GM13976 (cell line): ENCODE results near the gene PHACTR1.

Experiments used
- DNase-seq: peaks from one replicate; pipeline ENCODE4 v3.0.0; 2012; ENCODE audit warnings: low spot score
- CTCF ChIP-seq: IDR thresholded peaks from 2 replicates; pipeline ENCODE4 v1.5.1; 2012; ENCODE audit warnings: borderline replicate concordance, mild to moderate bottlenecking; ENCODE audit not compliant: insufficient read depth; ENCODE audit errors: extremely low read depth, missing control alignments, control extremely low read depth
- in situ Hi-C: fragments of 300-500 bp; cut with MboI; formaldehyde crosslinking; loops from one replicate; pipeline ENCODE4 v1.12.0; 2022; ENCODE audit warnings: low sequenced_read_pairs, mixed read lengths, inconsistent platforms; ENCODE audit not compliant: unreplicated experiment

The PHACTR1 gene

DNA sequence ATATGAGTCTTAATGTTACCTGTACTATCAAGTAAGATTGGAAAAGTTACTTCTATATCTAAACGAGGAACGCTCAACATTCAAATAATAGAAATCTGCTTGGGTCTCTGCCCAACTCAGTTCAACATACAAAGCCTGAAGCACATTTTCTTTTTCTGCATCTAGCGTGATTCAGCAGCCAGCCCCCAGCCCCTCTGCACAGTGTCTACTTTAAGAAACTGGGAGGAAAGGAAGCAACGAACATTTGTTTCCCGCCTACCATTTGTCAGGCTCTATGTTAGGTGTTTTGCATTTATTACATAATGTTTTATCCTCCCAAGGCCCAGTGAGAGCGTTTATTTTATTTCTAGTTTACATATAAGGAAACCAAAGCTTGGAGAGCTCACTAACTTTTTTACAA, 17.3 kb downstream of the PHACTR1 start:
- in situ Hi-C loops, result no loop called here
- no peak for TF ChIP-seq CTCF
- no peak for DNase-seq

DNA sequence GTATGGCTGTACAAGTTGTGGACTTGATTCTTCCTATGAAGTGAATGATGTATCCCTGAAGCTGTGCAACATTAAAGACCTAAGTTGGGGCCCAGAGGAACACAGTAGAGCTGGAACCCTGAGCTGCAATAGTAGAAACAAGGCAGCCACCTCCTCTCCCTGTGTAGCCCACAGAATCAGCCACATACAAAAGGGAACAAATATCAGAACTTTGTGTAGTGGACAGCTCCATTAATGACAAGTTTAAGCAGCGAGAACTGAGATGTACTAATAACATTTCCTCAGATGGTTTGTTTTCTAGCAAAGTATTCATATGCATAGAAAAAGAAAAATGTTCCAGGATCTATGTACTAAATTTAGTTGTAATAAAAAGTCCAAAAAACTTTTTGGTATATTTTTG, 19.2 kb downstream of the PHACTR1 start:
- in situ Hi-C loops, result no loop called here
- no peak for DNase-seq
- TF ChIP-seq CTCF, result no peak

DNA sequence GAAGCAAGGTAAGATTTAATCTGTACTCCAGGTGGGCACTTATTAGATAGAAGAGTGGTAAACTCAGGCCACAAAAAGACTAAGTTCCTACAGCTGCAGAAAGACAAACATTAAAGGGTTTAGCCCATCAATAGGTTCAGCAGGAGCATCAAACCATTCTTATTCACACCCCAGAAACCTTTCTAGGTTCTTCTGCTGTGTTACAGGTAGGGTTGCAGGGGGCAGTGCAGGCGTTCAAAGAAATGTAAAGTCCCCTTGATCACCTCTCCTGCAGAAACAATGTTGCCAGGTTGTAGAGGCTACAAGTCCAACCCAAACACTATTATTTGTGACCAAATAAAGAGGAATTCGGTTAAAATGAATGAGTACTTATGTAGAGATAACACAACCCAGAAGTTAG, 31.8 kb downstream of the PHACTR1 start:
- no peak for TF ChIP-seq CTCF
- no peak for DNase-seq
- in situ Hi-C loops, result no loop called here

DNA sequence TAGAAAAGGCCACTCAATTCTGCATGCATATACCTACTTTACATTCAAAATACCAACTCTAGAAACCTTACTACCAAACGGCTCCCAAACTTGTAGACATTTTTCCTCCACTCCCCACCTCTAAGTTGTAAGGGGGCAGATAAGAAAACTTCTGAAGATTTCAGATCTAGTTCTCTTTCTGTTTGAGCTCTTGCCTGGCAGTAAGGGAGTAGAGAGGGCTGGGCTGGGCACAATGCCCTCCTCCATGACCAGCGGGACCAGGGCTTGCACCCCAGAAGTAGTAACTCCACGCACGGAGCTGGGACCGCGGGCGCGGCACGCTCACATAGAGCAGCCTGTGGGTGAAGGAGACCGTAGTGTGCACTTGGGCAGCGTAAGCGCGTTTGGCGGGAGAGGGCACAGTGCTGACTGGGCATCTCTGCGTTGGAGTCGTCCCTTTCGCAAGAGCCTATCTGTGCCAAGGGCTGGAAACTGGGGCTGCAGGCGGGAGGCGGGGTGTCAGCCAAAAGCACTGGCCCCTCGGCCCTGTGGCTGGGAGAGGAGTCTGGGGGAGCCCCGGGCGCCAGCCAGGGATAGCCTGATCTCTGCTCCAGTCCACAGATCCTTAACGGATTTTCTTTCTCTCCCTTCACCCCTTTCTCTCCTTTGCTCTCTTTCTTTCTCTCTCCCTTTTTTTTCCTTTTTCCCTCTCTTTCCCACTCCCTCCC, 32.4 kb downstream of the PHACTR1 start:
- no peak for TF ChIP-seq CTCF
- in situ Hi-C loops, result no loop called here
- DNase-seq, result no peak

DNA sequence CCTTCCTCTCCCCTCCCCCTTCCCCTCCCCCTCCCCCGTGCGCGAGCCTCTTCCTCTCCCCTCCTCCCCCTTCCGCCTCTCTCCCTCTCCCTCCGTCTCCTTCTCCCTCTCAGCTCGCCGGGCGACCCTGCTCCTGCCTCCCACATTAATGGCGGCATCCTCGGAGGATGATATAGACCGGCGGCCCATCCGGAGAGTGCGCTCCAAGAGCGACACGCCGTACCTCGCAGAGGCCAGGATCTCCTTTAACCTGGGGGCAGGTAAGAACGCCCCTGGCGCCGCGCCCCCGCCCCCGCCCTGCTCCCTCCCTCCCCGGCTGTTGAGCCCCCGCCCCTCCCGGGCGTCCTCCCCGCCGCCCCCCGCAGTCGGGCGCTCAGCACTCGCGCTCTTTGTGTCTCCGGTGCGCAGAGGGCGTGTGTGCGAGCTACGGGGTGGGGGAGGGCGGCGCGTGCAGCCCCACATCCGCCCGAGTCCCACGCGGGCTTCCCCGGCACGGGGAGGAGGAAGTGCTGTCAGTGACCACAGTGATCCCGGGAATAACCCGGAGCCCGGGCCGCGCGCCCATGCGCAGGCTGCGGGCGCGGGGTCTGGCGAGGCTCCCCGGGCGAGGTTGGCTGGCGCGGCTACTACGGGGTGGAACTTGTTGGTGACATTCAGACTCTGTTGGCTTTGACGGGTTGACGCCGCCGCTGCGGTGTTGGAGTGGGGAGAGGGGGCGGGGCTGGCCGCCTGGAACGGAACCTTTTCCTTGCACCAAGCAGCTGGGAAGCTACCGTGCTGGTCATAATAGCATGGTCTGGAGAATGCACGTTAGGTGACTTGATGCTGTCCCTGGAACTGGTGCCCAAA, 33.2 kb downstream of the PHACTR1 start:
- in situ Hi-C loops, result no loop called here
- DNase-seq, result no peak
- TF ChIP-seq CTCF, result no peak

DNA sequence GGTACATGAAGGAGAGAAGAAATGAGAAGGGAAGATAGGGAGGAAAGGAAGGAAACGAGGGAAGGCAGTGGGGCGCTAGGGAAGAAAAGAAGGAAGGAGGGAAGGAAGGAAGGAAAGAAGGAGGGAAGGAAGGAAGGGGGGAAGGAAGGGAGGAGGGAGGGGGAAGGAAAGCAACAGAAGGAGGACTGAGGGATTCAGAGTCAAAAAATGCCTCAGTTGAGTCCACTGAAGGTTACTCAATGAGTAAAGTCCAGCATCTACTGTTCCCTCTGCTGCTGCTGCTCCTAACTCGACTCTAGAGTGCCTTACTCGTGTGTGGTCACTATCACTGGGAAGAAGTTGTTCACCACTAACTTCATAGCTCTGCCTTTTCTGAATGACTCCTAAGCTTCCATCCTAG, 33.8 kb downstream of the PHACTR1 start:
- in situ Hi-C loops, result no loop called here
- DNase-seq, result no peak
- TF ChIP-seq CTCF, result no peak
